Epithelial cell of alveolus of lung (primary cell): ENCODE measurements around the gene ARPC1A. TPM values are rescaled to one million over a fixed set of nuclear protein-coding genes. Genes with fewer than 3 reads are reported as not detected.

Experiments used
- total RNA-seq: library from RNA; depleted of rRNA; stranded (reverse); fragments of >200 nt; gene quantifications from 2 replicates; pipeline ENCODE4 v1.2.1, GENCODE V29; 2015

Gene ARPC1A
- total RNA-seq, result 121 and 235 TPM in 2 replicates

GRCh38 chr7:99325592-99326407 lies at the start of gene ARPC1A:
ARPC1A (plus strand) TSS chr7:99325898; CDS start chr7:99333354, 7,456 bp downstream.

GRCh38 chr7:99374111-99375064 lies 48.7 kb downstream of the ARPC1A start, which contains the start of gene ARPC1B:
ARPC1B (plus strand) TSS chr7:99374730; CDS start chr7:99385715, 10,985 bp downstream.

GRCh38 chr7:99408379-99409191 lies 82.9 kb downstream of the ARPC1A start, which contains the start of the genes BUD31 and PDAP1:
BUD31 (plus strand) TSS chr7:99408969; CDS start chr7:99411093, 2,124 bp downstream.
PDAP1 (minus strand) TSS chr7:99408597; CDS start chr7:99408548, 49 bp downstream.

Other genes with a start within 250 kb of the ARPC1A start
- gene SMURF1, start 181.8 kb upstream of the ARPC1A start, total RNA-seq, result 15.9 and 19.8 TPM in 2 replicates
- gene KPNA7, start 117.8 kb upstream of the ARPC1A start, total RNA-seq, result 0.13 TPM in 1 of 2 replicates, not detected in the other
- 0.26 TPM in 1 of 2 replicates, not detected in the other for gene MYH16, start 53.1 kb upstream of the ARPC1A start, total RNA-seq
- gene ARPC1B, start 48.8 kb downstream of the ARPC1A start, total RNA-seq, result 172 and 382 TPM in 2 replicates
- 97.0 and 105 TPM in 2 replicates for gene PDAP1, start 82.7 kb downstream of the ARPC1A start, total RNA-seq
- 105 and 108 TPM in 2 replicates for gene BUD31, start 83.1 kb downstream of the ARPC1A start, total RNA-seq
- 4.0 and 7.2 TPM in 2 replicates for gene PTCD1, start 112.9 kb downstream of the ARPC1A start, total RNA-seq
- 22.5 and 36.2 TPM in 2 replicates for gene CPSF4, start 113.0 kb downstream of the ARPC1A start, total RNA-seq
- 2,095 and 2,779 TPM in 2 replicates for gene ATP5MF, start 140.3 kb downstream of the ARPC1A start, total RNA-seq
- 4.4 and 5.5 TPM in 2 replicates for gene ZNF789, start 147.0 kb downstream of the ARPC1A start, total RNA-seq
- 16.4 and 19.7 TPM in 2 replicates for gene ZNF394, start 174.4 kb downstream of the ARPC1A start, total RNA-seq
- 9.3 and 12.1 TPM in 2 replicates for gene ZKSCAN5, start 178.8 kb downstream of the ARPC1A start, total RNA-seq
- 5.8 and 17.9 TPM in 2 replicates for gene FAM200A, start 226.2 kb downstream of the ARPC1A start, total RNA-seq
- 29.2 and 89.8 TPM in 2 replicates for gene ZNF655, start 232.7 kb downstream of the ARPC1A start, total RNA-seq